ENCODE results near the gene CR1L. TPM values are rescaled to one million over a fixed set of nuclear protein-coding genes. Genes with fewer than 3 reads are reported as not detected.

Gene CR1L
- total and polyA plus RNA-seq, 2 of the 8 experiments (the other 6 are each of a cell fraction or from before 2014, with no cell fraction given) = 0.39 TPM; not detected in 1

DNA sequence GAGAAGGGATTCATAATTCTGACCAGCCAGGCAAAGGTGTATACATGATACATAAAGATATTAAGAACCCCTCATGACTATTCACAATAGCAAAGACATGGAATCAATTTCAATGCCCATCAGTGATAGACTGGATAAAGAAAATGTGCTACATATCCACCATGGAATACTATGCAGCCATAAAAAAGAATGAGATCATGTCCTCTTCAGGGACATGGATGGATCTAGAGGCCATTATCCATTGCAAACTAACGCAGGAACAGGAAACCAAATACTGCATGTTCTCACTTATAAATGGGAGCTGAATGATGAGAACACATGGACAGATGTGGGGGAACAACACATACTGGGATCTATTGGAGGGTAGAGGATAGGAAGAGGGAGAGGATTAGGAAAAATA, 21.4 kb downstream of the CR1L start:
- H3K79me1 ChIP-seq (ENCODE audit: low read depth, low read length) = no peaks in the 10 kb centered on the region
- no peak overlapping the region for H2BK12ac ChIP-seq (ENCODE audit: low read depth, low read length)
- H3K27ac ChIP-seq (ENCODE audit: low read depth, low read length) = no peak overlapping the region
- peaks cover 3 to 26% of the 10 kb centered on the region in 2 experiments; a peak in 3 of 4 replicates for H3K9me3 ChIP-seq (ENCODE audit: insufficient read depth in 2 of 2, low read depth in 1 of 2, low read length in 1 of 2)
- H3K18ac ChIP-seq (ENCODE audit: extremely low read depth, low read length) = no peak overlapping the region
- no peak overlapping the region for H3K56ac ChIP-seq (replicated peaks; ENCODE audit: insufficient read length, low read depth, low read length)
- no peak overlapping the region for H2BK15ac ChIP-seq (ENCODE audit: low read length)
- no peak overlapping the region for H3K9ac ChIP-seq (replicated peaks in 1 of 4; ENCODE audit: extremely low read depth in 1 of 4, low read depth in 3 of 4, low read length in 3 of 4)
- H2AK5ac ChIP-seq (ENCODE audit: low read depth, low read length) = no peak overlapping the region
- FAIRE-seq (no peak), DNase-seq (ENCODE audit: low read depth in 1 of 2, low spot score in 2 of 2) (no peak)
- H3K14ac ChIP-seq (ENCODE audit: insufficient read length) = no peak overlapping the region
- no peaks in the 10 kb centered on the region for H3K79me2 ChIP-seq (ENCODE audit: control insufficient read depth in 1 of 2, insufficient read depth in 2 of 2, low read length in 2 of 2)
- ChIA-PET CTCF (ENCODE audit: partially characterized antibody) (interaction anchor here (1.0 to 1.6 kb wide), 4 partner anchors 32 to 583 kb away, joined by 3 to 8 read pairs (median 6); no protein-coding TSS in a partner anchor), POLR2A (ENCODE audit: partially characterized antibody) (no interaction called here)
- no peak overlapping the region for H4K5ac ChIP-seq (ENCODE audit: insufficient read length, low read depth, low read length)
- H2BK5ac ChIP-seq (ENCODE audit: low read depth, low read length) = no peak overlapping the region
- H3K4me3 ChIP-seq (ENCODE audit: extremely low read depth in 1 of 4, insufficient read depth in 2 of 4, low read depth in 3 of 4, low read length in 4 of 4) = no peak overlapping the region
- WGBS, 2 experiments (ENCODE audit: extremely low coverage in 1 of 2, insufficient coverage in 1 of 2, insufficient read length in 1 of 2, insufficient replicate concordance in 2 of 2, low coverage in 1 of 2, low lambda C conversion rate in 2 of 2, missing lambda C conversion rate in 1 of 2) = 90% methylated on average over 1 of the region's 1 CpG; no CpG with 5 or more reads in 1 of the 2 experiments
- H2BK20ac ChIP-seq (ENCODE audit: low read length) = no peak overlapping the region
- no peaks in the 10 kb centered on the region for H3K23me2 ChIP-seq (ENCODE audit: low read depth, low read length)
- H2BK120ac ChIP-seq (replicated peaks; ENCODE audit: low read depth, low read length) = no peak overlapping the region
- no peaks in the 10 kb centered on the region; a peak in 1 of 7 replicates for H3K4me1 ChIP-seq (replicated peaks in 1 of 4; ENCODE audit: control insufficient read depth in 3 of 4, insufficient read depth in 4 of 4, low read length in 3 of 4)
- no peaks in the 10 kb centered on the region for H3K27me3 ChIP-seq (replicated peaks in 1 of 4; ENCODE audit: control insufficient read depth in 3 of 4, extremely low read depth in 1 of 4, insufficient read depth in 3 of 4, low read length in 3 of 4)
- no peak overlapping the region for H4K8ac ChIP-seq (ENCODE audit: extremely low read depth, insufficient read depth, low read length)
- H3K36me3 ChIP-seq (ENCODE audit: control insufficient read depth in 2 of 4, insufficient read depth in 4 of 4, low read length in 3 of 4) = peaks cover 0 to 2% (median 0%) of the 10 kb centered on the region in 4 experiments; a peak in 1 of 8 replicates
- no peak overlapping the region for H4K91ac ChIP-seq (replicated peaks; ENCODE audit: insufficient read length, low read length)
- H3K4me2 ChIP-seq (ENCODE audit: insufficient read depth in 1 of 2, low read depth in 2 of 2, low read length in 2 of 2) = no peak overlapping the region
- H2AFZ ChIP-seq (ENCODE audit: low read length) = no peak overlapping the region
- H4K20me1 ChIP-seq (replicated peaks in 1 of 2; ENCODE audit: control insufficient read depth in 1 of 2, insufficient read depth in 2 of 2, low read length in 2 of 2) = no peaks in the 10 kb centered on the region
- no peak overlapping the region for H3K4ac ChIP-seq (replicated peaks; ENCODE audit: insufficient read length, low read depth, low read length)
- H3K23ac ChIP-seq (ENCODE audit: insufficient read length) = no peak overlapping the region
- TF ChIP-seq GABPA (IDR thresholded peaks at IDR 0.05; ENCODE audit: borderline replicate concordance, insufficient read depth, low read length) (no peak), TAF1 (IDR thresholded peaks at IDR 0.05; ENCODE audit: low read depth, low read length) (no peak), SIRT6 (IDR thresholded peaks at IDR 0.05; ENCODE audit: low read length) (no peak), GTF2F1 (IDR thresholded peaks at IDR 0.05; ENCODE audit: borderline replicate concordance, low read depth, low read length) (no peak), ZNF274 (IDR thresholded peaks at IDR 0.05; ENCODE audit: borderline replicate concordance, extremely low read depth, low read length) (no peak), RAD21 (IDR thresholded peaks at IDR 0.05 in 1 of 2, conservative IDR thresholded peaks at IDR 0.05 in 1 of 2; ENCODE audit: low read depth in 2 of 2, low read length in 2 of 2) (no peak), CHD2 (IDR thresholded peaks at IDR 0.05; ENCODE audit: low read length) (no peak)
- TF ChIP-seq, protein P1, sequence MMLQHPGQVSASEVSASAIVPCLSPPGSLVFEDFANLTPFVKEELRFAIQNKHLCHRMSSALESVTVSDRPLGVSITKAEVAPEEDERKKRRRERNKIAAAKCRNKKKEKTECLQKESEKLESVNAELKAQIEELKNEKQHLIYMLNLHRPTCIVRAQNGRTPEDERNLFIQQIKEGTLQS (IDR thresholded peaks at IDR 0.05; ENCODE audit: insufficient read depth, low read depth, low read length) = no peak
- TF ChIP-seq, protein P2, sequence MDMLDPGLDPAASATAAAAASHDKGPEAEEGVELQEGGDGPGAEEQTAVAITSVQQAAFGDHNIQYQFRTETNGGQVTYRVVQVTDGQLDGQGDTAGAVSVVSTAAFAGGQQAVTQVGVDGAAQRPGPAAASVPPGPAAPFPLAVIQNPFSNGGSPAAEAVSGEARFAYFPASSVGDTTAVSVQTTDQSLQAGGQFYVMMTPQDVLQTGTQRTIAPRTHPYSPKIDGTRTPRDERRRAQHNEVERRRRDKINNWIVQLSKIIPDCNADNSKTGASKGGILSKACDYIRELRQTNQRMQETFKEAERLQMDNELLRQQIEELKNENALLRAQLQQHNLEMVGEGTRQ (IDR thresholded peaks at IDR 0.05; ENCODE audit: low read length) = no peak
